ENCODE measurements around the gene FES.

DNA sequence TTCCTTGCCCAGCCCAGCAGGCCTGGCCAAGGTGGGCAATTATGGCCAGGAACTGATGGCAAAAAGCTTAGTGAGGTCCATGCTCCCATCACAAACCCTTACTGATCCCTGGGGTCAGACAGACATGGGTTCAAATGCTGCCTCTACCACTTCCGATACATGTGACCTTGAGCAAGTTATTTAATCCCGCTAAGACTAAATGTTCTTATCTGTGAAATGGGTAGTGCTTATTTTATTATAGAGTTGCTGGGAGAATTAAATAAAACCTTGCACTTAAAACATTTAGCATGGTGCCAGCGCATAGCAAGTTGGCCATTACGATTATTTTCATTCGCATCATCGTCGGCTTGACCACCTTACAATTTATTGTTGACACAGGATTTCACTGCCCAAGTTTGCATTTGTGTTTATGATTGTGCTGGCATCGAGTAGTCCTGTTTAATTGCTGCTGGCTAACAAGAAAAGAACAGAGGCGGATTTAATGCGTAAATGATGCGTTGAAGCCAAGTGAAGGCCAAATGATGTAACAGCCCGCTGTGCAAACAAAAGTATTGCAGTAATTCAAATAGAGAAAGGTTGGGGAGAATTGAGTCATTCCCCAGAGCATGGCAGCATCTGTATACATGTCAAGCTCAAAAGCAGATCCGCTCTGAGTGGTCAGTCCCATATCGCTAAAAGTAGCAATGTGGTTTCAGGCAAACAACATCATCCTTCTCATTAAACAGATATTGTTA is 23.2 kb upstream of the FES start:
- TF ChIP-seq POLR2A (IDR thresholded peaks at IDR 0.05), result no peak
- TF ChIP-seq CTCF (IDR thresholded peaks at IDR 0.05 in 4 of 5, conservative IDR thresholded peaks at IDR 0.05 in 1 of 5), result no peak

Data from gastrocnemius medialis (tissue), 4 donors.